ENCODE results near the gene SVIP. TPM values are rescaled to one million over a fixed set of nuclear protein-coding genes. Genes with fewer than 3 reads are reported as not detected.

Gene SVIP
- polyA plus RNA-seq, 1 donor from 2014 or later = 24.8 TPM

- H2AFZ ChIP-seq (ENCODE audit: low read depth, low read length) = no peak overlapping the region
- no peaks in the 10 kb centered on the region for H3K79me2 ChIP-seq (replicated peaks; ENCODE audit: insufficient read depth, low read length)
- H3K9me2 ChIP-seq (ENCODE audit: insufficient read depth, low read length) = no peaks in the 10 kb centered on the region
- TF ChIP-seq EZH2 (IDR thresholded peaks at IDR 0.05; ENCODE audit: borderline replicate concordance, insufficient read depth, low read length, poor library complexity, severe bottlenecking) = no peak
- no peak for TF ChIP-seq CTCF (IDR thresholded peaks at IDR 0.05; ENCODE audit: poor library complexity, severe bottlenecking)
- TF ChIP-seq REST (IDR thresholded peaks at IDR 0.05; ENCODE audit: borderline replicate concordance) = no peak
- no peak for TF ChIP-seq RAD21 (conservative IDR thresholded peaks at IDR 0.05)
- TF ChIP-seq MXI1 (conservative IDR thresholded peaks at IDR 0.05; ENCODE audit: poor library complexity, severe bottlenecking) = no peak
- TF ChIP-seq SMC3 (conservative IDR thresholded peaks at IDR 0.05; ENCODE audit: poor library complexity) = no peak
- TF ChIP-seq TAF1 (IDR thresholded peaks at IDR 0.05; ENCODE audit: low read depth) = no peak
- no peak for TF ChIP-seq POLR2AphosphoS5 (IDR thresholded peaks at IDR 0.05)
- no peaks in the 10 kb centered on the region for H3K9me3 ChIP-seq (ENCODE audit: low read length)
- H3K9ac ChIP-seq (ENCODE audit: low read length) = no peak overlapping the region
- no peaks in the 10 kb centered on the region for H3F3A ChIP-seq (ENCODE audit: insufficient read depth, low read length, poor library complexity, severe bottlenecking)
- no peak overlapping the region for H3K27ac ChIP-seq (ENCODE audit: low read length)
- no peak overlapping the region for H3K4me3 ChIP-seq (ENCODE audit: low read length)
- no peaks in the 10 kb centered on the region for H3K27me3 ChIP-seq (ENCODE audit: insufficient read depth, low read depth, low read length)
- no peaks in the 10 kb centered on the region for H4K20me1 ChIP-seq (ENCODE audit: insufficient read depth)
- no peaks in the 10 kb centered on the region for H3K36me3 ChIP-seq (ENCODE audit: insufficient read depth, low read length)
- no peak overlapping the region for H3K4me2 ChIP-seq (ENCODE audit: low read length)
These were observed 22.2 kb downstream of the SVIP start for GRCh38 chr11:22807391-22807790.

- H4K20me1 ChIP-seq (ENCODE audit: insufficient read depth) = no peaks in the 10 kb centered on the region
- no peak for TF ChIP-seq MXI1 (conservative IDR thresholded peaks at IDR 0.05; ENCODE audit: poor library complexity, severe bottlenecking)
- TF ChIP-seq POLR2AphosphoS5 (IDR thresholded peaks at IDR 0.05) = no peak
- no peak for TF ChIP-seq RAD21 (conservative IDR thresholded peaks at IDR 0.05)
- TF ChIP-seq SMC3 (conservative IDR thresholded peaks at IDR 0.05; ENCODE audit: poor library complexity) = no peak
- no peak for TF ChIP-seq REST (IDR thresholded peaks at IDR 0.05; ENCODE audit: borderline replicate concordance)
- no peak for TF ChIP-seq TAF1 (IDR thresholded peaks at IDR 0.05; ENCODE audit: low read depth)
- TF ChIP-seq EZH2 (IDR thresholded peaks at IDR 0.05; ENCODE audit: borderline replicate concordance, insufficient read depth, low read length, poor library complexity, severe bottlenecking) = no peak
- no peak for TF ChIP-seq EP300 (conservative IDR thresholded peaks at IDR 0.05; ENCODE audit: poor library complexity, severe bottlenecking)
- TF ChIP-seq CTCF (IDR thresholded peaks at IDR 0.05; ENCODE audit: poor library complexity, severe bottlenecking) = no peak
- no peaks in the 10 kb centered on the region for H3K36me3 ChIP-seq (ENCODE audit: insufficient read depth, low read length)
- H3K4me2 ChIP-seq (ENCODE audit: low read length) = no peak overlapping the region
- H3K27me3 ChIP-seq (ENCODE audit: insufficient read depth, low read depth, low read length) = no peaks in the 10 kb centered on the region
- H2AFZ ChIP-seq (ENCODE audit: low read depth, low read length) = no peak overlapping the region
- no peaks in the 10 kb centered on the region for H3K9me2 ChIP-seq (ENCODE audit: insufficient read depth, low read length)
- no peak overlapping the region for H3K9ac ChIP-seq (ENCODE audit: low read length)
- no peak overlapping the region for H3K27ac ChIP-seq (ENCODE audit: low read length)
- no peaks in the 10 kb centered on the region for H3F3A ChIP-seq (ENCODE audit: insufficient read depth, low read length, poor library complexity, severe bottlenecking)
- H3K79me2 ChIP-seq (replicated peaks; ENCODE audit: insufficient read depth, low read length) = no peaks in the 10 kb centered on the region
- no peak overlapping the region for H3K4me3 ChIP-seq (ENCODE audit: low read length)
- H3K9me3 ChIP-seq (ENCODE audit: low read length) = no peaks in the 10 kb centered on the region
These were observed 26.7 kb downstream of the SVIP start for GRCh38 chr11:22802861-22803260.

Data from neural cell (in vitro differentiated cells).